Placental pericyte (primary cell): ENCODE results near the gene OBI1. TPM values are rescaled to one million over a fixed set of nuclear protein-coding genes. Genes with fewer than 3 reads are reported as not detected.

Experiments
- total RNA-seq: library from RNA; depleted of rRNA; stranded (reverse); fragments of >200 nt; gene quantifications from 2 replicates; pipeline ENCODE4 v1.2.3, GENCODE V29; 2012

Gene OBI1, protein sequence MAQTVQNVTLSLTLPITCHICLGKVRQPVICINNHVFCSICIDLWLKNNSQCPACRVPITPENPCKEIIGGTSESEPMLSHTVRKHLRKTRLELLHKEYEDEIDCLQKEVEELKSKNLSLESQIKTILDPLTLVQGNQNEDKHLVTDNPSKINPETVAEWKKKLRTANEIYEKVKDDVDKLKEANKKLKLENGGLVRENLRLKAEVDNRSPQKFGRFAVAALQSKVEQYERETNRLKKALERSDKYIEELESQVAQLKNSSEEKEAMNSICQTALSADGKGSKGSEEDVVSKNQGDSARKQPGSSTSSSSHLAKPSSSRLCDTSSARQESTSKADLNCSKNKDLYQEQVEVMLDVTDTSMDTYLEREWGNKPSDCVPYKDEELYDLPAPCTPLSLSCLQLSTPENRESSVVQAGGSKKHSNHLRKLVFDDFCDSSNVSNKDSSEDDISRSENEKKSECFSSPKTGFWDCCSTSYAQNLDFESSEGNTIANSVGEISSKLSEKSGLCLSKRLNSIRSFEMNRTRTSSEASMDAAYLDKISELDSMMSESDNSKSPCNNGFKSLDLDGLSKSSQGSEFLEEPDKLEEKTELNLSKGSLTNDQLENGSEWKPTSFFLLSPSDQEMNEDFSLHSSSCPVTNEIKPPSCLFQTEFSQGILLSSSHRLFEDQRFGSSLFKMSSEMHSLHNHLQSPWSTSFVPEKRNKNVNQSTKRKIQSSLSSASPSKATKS
- total RNA-seq = 7.7 and 17.5 TPM in 2 replicates

DNA sequence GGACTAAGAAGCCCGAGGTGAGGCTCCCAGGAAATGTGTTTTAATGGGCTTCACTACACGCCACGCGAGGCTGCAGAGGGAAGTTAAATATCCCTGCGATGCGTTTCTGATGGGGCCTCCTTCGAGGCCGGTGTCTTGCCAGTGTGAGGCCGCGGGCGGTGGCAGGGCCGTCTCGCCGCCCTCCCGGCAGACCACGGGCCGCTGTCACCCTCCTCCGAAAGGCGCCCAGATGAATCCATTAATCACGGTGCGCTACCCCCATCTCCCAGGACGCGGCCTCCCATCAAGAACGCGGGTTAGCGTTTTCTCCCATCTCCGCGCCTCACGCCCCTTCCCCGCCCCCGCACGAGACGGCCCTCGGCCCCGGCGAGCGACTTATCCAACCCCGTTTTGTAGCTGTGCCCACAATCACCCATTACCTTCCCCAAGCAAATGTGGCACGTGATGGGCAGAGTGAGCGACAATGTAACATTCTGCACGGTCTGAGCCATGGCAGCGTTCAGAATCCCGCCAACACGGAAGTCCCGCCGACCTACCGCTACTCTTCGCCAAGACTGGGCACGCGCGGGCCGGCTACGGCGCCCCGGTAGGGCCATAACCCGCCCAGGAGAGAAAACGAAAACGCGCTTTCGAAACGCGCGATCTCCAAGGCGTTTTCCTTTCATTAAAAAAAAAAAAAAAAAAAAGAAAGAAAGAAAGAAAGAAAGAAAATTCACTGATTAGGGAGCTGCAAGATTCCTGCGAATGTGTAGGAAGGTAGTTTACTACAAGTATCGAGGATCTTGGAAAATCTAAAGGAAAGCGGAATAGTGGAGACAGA lies at the start of gene OBI1:
Gene OBI1 (minus strand): TSS at position 526 of the 820 bp plus-strand sequence. CDS start 35 bp downstream, at position 491.

GRCh38 chr13:78603240-78603957 lies 55.6 kb downstream of the OBI1 start, which contains the start of gene POU4F1:
Gene POU4F1, minus strand, starts transcription at chr13:78603552. Its CDS starts 226 bp downstream, at chr13:78603326.

Other genes with a start within 250 kb of the OBI1 start
- not detected in 2 replicates for gene POU4F1, start 55.6 kb downstream of the OBI1 start, total RNA-seq